ENCODE measurements around the gene SH3BP5L.

Gene SH3BP5L

GRCh38 chr1:248775441-248775840 is 50.3 kb downstream of the SH3BP5L start:
- Histone ChIP-seq H3K27ac (no peak overlapping the region), H3K9me3 (peaks cover 0 to 11% (median 5%) of the 10 kb centered on the region in 3 donors), H3K4me3 (no peak overlapping the region), H3K27me3 (no peaks in the 10 kb centered on the region), H3K4me1 (no peaks in the 10 kb centered on the region), H3K36me3 (no peaks in the 10 kb centered on the region)
- intact Hi-C loops (cut with DNase I; ENCODE audit: low total_unique reads): no loop called here
- no peak for DNase-seq
- TF ChIP-seq CTCF (IDR thresholded peaks at IDR 0.05): no peak

Measured in tibial artery (tissue), 4 donors.